Natural killer cell (primary cell): ENCODE measurements around the gene RIPPLY2. TPM values are rescaled to one million over a fixed set of nuclear protein-coding genes. Genes with fewer than 3 reads are reported as not detected.

Experiments used
- ATAC-seq, 3 donors: fragments of 150-1000 bp in 2 of 3; fragments of 200-7000 bp in 1 of 3; cut with Tn5 transposase; 1 replicate in 1 of 3; 2 replicates in 2 of 3; pipeline ENCODE4 v1.10.0; 2021; ENCODE audit warnings: mild to moderate bottlenecking in 2 of 3, moderate library complexity in 2 of 3
- DNase-seq, 2 donors: peaks; one replicate each; pipeline versions ENCODE4 v3.0.0 to v3.0.0-alpha.2; 2013 to 2021; ENCODE audit warnings: mixed read lengths in 1 of 2
- H3K27ac ChIP-seq: one replicate; pipeline ENCODE4 v1.5.1; 2013; ENCODE audit warnings: mild to moderate bottlenecking, low read length
- H3K27me3 ChIP-seq: one replicate; pipeline ENCODE4 v1.6.1; 2013; ENCODE audit warnings: low read length; ENCODE audit not compliant: control insufficient read depth, insufficient read depth
- H3K36me3 ChIP-seq: one replicate; pipeline ENCODE4 v1.6.1; 2013; ENCODE audit warnings: low read length; ENCODE audit not compliant: control insufficient read depth, insufficient read depth
- H3K4me1 ChIP-seq: one replicate; pipeline ENCODE4 v1.6.1; 2013; ENCODE audit warnings: low read length; ENCODE audit not compliant: control insufficient read depth, insufficient read depth
- H3K4me3 ChIP-seq: one replicate; pipeline ENCODE4 v1.5.1; 2013; ENCODE audit warnings: low read length
- H3K9me3 ChIP-seq: one replicate; pipeline ENCODE4 v1.6.1; 2013; ENCODE audit warnings: low read length; ENCODE audit not compliant: control insufficient read depth, insufficient read depth
- H3K27ac Mint-ChIP-seq, 2 donors: one replicate each; pipeline ENCODE4 v1.8.0; 2022; ENCODE audit warnings: mild to moderate bottlenecking in 2 of 2, mixed read lengths in 2 of 2, moderate library complexity in 1 of 2
- H3K27me3 Mint-ChIP-seq, 2 donors: one replicate each; pipeline ENCODE4 v1.8.0; 2022; ENCODE audit warnings: low read depth in 2 of 2, mixed read lengths in 2 of 2
- H3K36me3 Mint-ChIP-seq: one replicate; pipeline ENCODE4 v1.8.0; 2022; ENCODE audit warnings: mixed read lengths
- H3K4me1 Mint-ChIP-seq, 2 donors: one replicate each; pipeline ENCODE4 v1.8.0; 2022; ENCODE audit warnings: mixed read lengths in 2 of 2
- H3K4me3 Mint-ChIP-seq: one replicate; pipeline ENCODE4 v1.8.0; 2022; ENCODE audit warnings: mild to moderate bottlenecking, moderate library complexity, mixed read lengths
- H3K9me3 Mint-ChIP-seq, 2 donors: one replicate each; pipeline ENCODE4 v1.8.0; 2022; ENCODE audit warnings: mixed read lengths in 2 of 2
- CTCF ChIP-seq: fragments of 200-600 bp; IDR thresholded peaks from one replicate; pipeline ENCODE4 v1.8.0; 2022; ENCODE audit warnings: antibody characterized with exemption
- WGBS: methylation state at CpG from one replicate; pipeline ENCODE4 v1.1.7; 2013; ENCODE audit warnings: missing lambda C conversion rate; ENCODE audit not compliant: insufficient coverage; 5-methylcytosine and 5-hydroxymethylcytosine counted together
- intact Hi-C: fragments of 100-400 bp; cut with micrococcal nuclease; formaldehyde crosslinking; loops from one replicate; pipeline ENCODE4 v1.14.2; 2022
- total RNA-seq, 4 donors: library from RNA; stranded (reverse); fragments of 120-200 nt in 1 of 4; gene quantifications; one replicate each; pipeline versions ENCODE4 v1.2.3 to v1.2.4, GENCODE V29; 2013 to 2022

Gene RIPPLY2
- total RNA-seq, 3 donors from 2014 or later (not counting 1 experiment from before 2014, with no cell fraction given), result not detected

- no peak for ATAC-seq
- H3K4me1 Mint-ChIP-seq, result no peaks in the 10 kb centered on the region
- peaks cover 3% of the 10 kb centered on the region for H3K9me3 ChIP-seq
- no peak overlapping the region for H3K4me3 Mint-ChIP-seq
- intact Hi-C loops, result no loop called here
- H3K4me1 ChIP-seq, result no peaks in the 10 kb centered on the region
- H3K27ac Mint-ChIP-seq, result no peak overlapping the region
- no peak overlapping the region for H3K27ac ChIP-seq
- TF ChIP-seq CTCF, result no peak
- no peaks in the 10 kb centered on the region for H3K36me3 Mint-ChIP-seq
- H3K9me3 Mint-ChIP-seq, result peaks cover 3 to 5% of the 10 kb centered on the region in 2 donors
- H3K36me3 ChIP-seq, result no peaks in the 10 kb centered on the region
- 100% methylated on average over 1 of the region's 3 CpGs for WGBS
- no peak for DNase-seq
- H3K4me3 ChIP-seq, result no peak overlapping the region
- no peaks in the 10 kb centered on the region for H3K27me3 Mint-ChIP-seq
- H3K27me3 ChIP-seq, result no peaks in the 10 kb centered on the region
Observed at GRCh38 chr6:83808926-83809325, 44.2 kb upstream of the RIPPLY2 start.

- Mint-ChIP-seq H3K9me3 (no peaks in the 10 kb centered on the region), H3K27ac (no peak overlapping the region), H3K4me1 (no peaks in the 10 kb centered on the region), H3K27me3 (no peaks in the 10 kb centered on the region), H3K4me3 (no peak overlapping the region), H3K36me3 (no peaks in the 10 kb centered on the region)
- DNase-seq (no peak), ATAC-seq (no peak)
- Histone ChIP-seq H3K9me3 (no peaks in the 10 kb centered on the region), H3K27ac (no peak overlapping the region), H3K4me1 (no peaks in the 10 kb centered on the region), H3K36me3 (no peaks in the 10 kb centered on the region), H3K4me3 (no peak overlapping the region), H3K27me3 (no peaks in the 10 kb centered on the region)
- intact Hi-C loops, result no loop called here
- TF ChIP-seq CTCF, result no peak
Observed at GRCh38 chr6:83812595-83812994, 40.6 kb upstream of the RIPPLY2 start.

GRCh38 chr6:83815631-83816272, 37.4 kb upstream of the RIPPLY2 start:
- Histone ChIP-seq H3K36me3 (no peaks in the 10 kb centered on the region), H3K9me3 (no peaks in the 10 kb centered on the region), H3K4me1 (no peaks in the 10 kb centered on the region), H3K4me3 (no peak overlapping the region), H3K27ac (no peak overlapping the region), H3K27me3 (no peaks in the 10 kb centered on the region)
- Mint-ChIP-seq H3K36me3 (no peaks in the 10 kb centered on the region), H3K9me3 (no peaks in the 10 kb centered on the region), H3K4me1 (no peaks in the 10 kb centered on the region), H3K4me3 (no peak overlapping the region), H3K27ac (no peak overlapping the region), H3K27me3 (no peaks in the 10 kb centered on the region)
- DNase-seq (no peak), ATAC-seq (no peak)
- WGBS, result 0% methylated on average over 1 of the region's 2 CpGs
- intact Hi-C loops, result no loop called here
- no peak for TF ChIP-seq CTCF

GRCh38 chr6:83822629-83823169, 30.5 kb upstream of the RIPPLY2 start:
- ATAC-seq, result no peak

More at GRCh38 chr6:83822629-83823169, 30.5 kb upstream of the RIPPLY2 start:
- Histone ChIP-seq H3K36me3 (no peaks in the 10 kb centered on the region), H3K4me3 (no peak overlapping the region), H3K27ac (no peak overlapping the region), H3K9me3 (no peaks in the 10 kb centered on the region), H3K4me1 (no peaks in the 10 kb centered on the region), H3K27me3 (no peaks in the 10 kb centered on the region)
- Mint-ChIP-seq H3K27me3 (no peaks in the 10 kb centered on the region), H3K9me3 (no peaks in the 10 kb centered on the region), H3K36me3 (no peaks in the 10 kb centered on the region), H3K4me1 (no peaks in the 10 kb centered on the region), H3K4me3 (no peak overlapping the region), H3K27ac (no peak overlapping the region)
- 73% methylated on average over 2 of the region's 3 CpGs for WGBS
- intact Hi-C loops, result no loop called here
- no peak for DNase-seq
- TF ChIP-seq CTCF, result no peak
